SU-DHL-6 (cell line): ENCODE measurements around the gene SRPRB.

Experiments used
- EZH2phosphoT487 ChIP-seq: fragments of 200-600 bp; sonication (generic), shearing (Covaris generic); conservative IDR thresholded peaks from 2 replicates; pipeline ENCODE4 v1.6.1; 2018; ENCODE audit warnings: mild to moderate bottlenecking, antibody characterized with exemption, low read length, moderate library complexity, mixed read lengths
- TF ChIP-seq, protein P1 (sequence below): fragments of 200-600 bp; sonication (generic); IDR thresholded peaks from one replicate; pipeline ENCODE4 v1.5.1; 2017; ENCODE audit warnings: antibody characterized with exemption, mild to moderate bottlenecking, low read length, moderate library complexity; ENCODE audit not compliant: insufficient read depth, poor library complexity, severe bottlenecking

DNA sequence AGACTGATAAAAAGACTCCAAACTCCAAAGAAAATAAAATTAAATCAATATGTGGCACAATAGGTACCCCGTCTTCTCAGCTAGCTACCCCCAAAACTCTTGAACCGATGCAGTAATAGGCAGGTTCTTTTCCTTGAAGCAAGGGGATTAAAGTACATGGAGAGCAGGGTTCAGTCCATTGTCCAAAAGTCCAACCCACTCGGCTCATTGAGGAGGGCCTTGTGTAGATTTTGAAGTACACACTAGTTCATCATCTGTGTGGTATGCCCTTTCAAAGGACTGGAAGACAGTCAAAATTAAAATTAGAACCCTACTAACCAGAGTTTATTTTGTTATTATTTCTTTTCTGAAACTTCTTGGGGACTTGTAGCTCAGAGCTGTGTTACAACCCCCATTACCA, 36.1 kb upstream of the SRPRB start:
- TF ChIP-seq, protein P1, sequence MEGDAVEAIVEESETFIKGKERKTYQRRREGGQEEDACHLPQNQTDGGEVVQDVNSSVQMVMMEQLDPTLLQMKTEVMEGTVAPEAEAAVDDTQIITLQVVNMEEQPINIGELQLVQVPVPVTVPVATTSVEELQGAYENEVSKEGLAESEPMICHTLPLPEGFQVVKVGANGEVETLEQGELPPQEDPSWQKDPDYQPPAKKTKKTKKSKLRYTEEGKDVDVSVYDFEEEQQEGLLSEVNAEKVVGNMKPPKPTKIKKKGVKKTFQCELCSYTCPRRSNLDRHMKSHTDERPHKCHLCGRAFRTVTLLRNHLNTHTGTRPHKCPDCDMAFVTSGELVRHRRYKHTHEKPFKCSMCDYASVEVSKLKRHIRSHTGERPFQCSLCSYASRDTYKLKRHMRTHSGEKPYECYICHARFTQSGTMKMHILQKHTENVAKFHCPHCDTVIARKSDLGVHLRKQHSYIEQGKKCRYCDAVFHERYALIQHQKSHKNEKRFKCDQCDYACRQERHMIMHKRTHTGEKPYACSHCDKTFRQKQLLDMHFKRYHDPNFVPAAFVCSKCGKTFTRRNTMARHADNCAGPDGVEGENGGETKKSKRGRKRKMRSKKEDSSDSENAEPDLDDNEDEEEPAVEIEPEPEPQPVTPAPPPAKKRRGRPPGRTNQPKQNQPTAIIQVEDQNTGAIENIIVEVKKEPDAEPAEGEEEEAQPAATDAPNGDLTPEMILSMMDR: no peak
- no peak for TF ChIP-seq EZH2phosphoT487
